HG02763 (cell line): ENCODE data around the gene CARD10.
"Not testable (repeated sequence)": the region's sequence is repeated elsewhere in the genome, so short reads cannot be mapped to it uniquely, and the experiment has no call there.

Experiments used
- ATAC-seq: cut with Tn5 transposase; IDR thresholded peaks from one replicate; pipeline ENCODE4 v1.9.1; 2021; ENCODE audit warnings: mild to moderate bottlenecking, moderate library complexity; ENCODE audit not compliant: unreplicated experiment

Gene CARD10

GRCh38 chr22:37529652-37530345, 10.6 kb upstream of the CARD10 start:
- ATAC-seq: no peak

GRCh38 chr22:37527952-37528351, 8.7 kb upstream of the CARD10 start:
- ATAC-seq: not testable (repeated sequence)

- ATAC-seq: not testable (repeated sequence)
Measured at GRCh38 chr22:37527081-37527752, 8.0 kb upstream of the CARD10 start.

GRCh38 chr22:37526376-37526775, 7.2 kb upstream of the CARD10 start:
- ATAC-seq: no peak

- ATAC-seq: no peak
Measured at GRCh38 chr22:37525746-37526350, 6.6 kb upstream of the CARD10 start.

- ATAC-seq: no peak
Measured at GRCh38 chr22:37525073-37525745, 6.0 kb upstream of the CARD10 start.

GRCh38 chr22:37522482-37522881, 3.3 kb upstream of the CARD10 start:
- no peak for ATAC-seq

GRCh38 chr22:37521236-37521739, 2.1 kb upstream of the CARD10 start:
- ATAC-seq: no peak

- ATAC-seq: no peak
Measured at GRCh38 chr22:37520776-37521191, 1.6 kb upstream of the CARD10 start.

- ATAC-seq: no peak
Measured at GRCh38 chr22:37518509-37519267, 527 bp downstream of the CARD10 start.

- ATAC-seq: no peak
Measured at GRCh38 chr22:37517826-37518450, 1.3 kb downstream of the CARD10 start.

- ATAC-seq: no peak
Measured at GRCh38 chr22:37516456-37516855, 2.8 kb downstream of the CARD10 start.

GRCh38 chr22:37515901-37516300, 3.3 kb downstream of the CARD10 start:
- ATAC-seq: no peak

GRCh38 chr22:37514526-37515051, 4.6 kb downstream of the CARD10 start:
- no peak for ATAC-seq

GRCh38 chr22:37511395-37512104, 7.7 kb downstream of the CARD10 start:
- no peak for ATAC-seq

- ATAC-seq: no peak
Measured at GRCh38 chr22:37510091-37510490, 9.1 kb downstream of the CARD10 start.

- ATAC-seq: no peak
Measured at GRCh38 chr22:37509059-37509860, 10.0 kb downstream of the CARD10 start.

- no peak for ATAC-seq
Measured at GRCh38 chr22:37508431-37508992, 10.7 kb downstream of the CARD10 start.
